Measurements from ENCODE around the gene SLC5A3. TPM values are rescaled to one million over a fixed set of nuclear protein-coding genes. Genes with fewer than 3 reads are reported as not detected.

Gene SLC5A3
- total RNA-seq, 1 experiment from 2014 or later: 29.4 TPM

DNA sequence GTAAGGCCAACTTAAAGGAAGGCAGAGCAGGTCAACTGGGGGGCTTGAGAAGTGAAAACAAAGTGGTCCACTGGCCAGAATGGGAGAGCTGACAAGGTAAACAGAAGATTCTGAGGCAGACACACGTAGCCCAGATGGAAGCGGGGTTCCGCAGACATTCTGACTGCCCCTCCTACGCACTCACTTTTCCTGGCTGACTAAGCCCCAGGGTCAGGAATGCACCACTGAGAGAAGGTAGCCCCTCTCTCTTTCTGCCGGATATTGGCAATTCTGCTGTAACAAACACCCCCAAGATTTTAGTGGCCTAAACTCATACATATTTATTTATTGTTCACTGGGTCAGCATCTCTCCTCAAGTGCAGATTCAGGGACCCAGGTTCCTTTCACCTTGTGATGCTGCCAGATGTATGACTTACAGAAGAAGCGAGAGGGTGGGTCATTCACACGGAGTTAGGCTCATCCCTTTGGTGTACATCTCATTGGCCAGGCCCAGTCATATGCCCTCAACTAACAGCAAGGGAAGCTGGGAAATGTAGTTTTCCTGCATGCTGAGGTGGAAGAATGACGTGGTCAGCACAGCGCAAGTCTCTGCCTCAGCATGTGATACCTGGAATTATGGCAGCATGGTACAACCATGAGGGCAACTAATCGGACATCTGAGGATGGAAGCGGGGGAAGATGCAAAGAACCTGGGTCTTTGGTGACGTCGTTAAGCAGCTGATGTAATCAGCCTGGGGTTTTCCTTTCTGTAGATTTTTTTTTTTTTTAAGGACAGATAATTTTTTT is 43.4 kb upstream of the SLC5A3 start:
- H3K27ac ChIP-seq (ENCODE audit: low read length): no peak overlapping the region
- CTCF ChIA-PET: no interaction called here

DNA sequence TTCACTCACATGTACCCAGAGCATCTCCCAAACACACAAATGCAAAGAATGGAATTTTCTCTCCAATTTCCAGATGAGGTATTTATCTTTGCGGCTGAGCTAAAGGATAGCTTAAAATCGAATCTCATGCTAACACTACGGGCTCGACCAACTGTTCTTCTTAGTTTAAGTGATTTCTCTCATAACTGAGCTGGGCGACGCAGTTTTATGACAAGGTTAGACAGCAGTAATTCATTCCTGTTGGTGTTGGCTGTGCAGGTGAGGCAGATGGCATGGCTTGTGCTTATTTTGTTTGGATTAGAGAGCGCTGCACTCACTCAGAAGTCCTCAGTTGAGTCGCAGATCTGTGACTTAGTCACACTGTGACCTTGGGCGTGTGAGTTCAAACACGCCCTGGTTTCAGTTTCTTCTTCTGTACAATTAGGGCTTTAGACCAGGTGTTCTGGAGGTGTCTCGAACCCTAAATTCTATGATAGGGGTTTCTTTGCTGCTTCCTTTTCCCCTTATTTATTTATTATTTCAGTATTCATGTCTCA is 41.5 kb upstream of the SLC5A3 start:
- H3K4me1 ChIP-seq (ENCODE audit: control insufficient read depth, insufficient read depth, low read length): no peaks in the 10 kb centered on the region; the same call in 1 of the 2 replicates
- CTCF ChIA-PET: no interaction called here

More for the DNA sequence above, 43.4 kb upstream of the SLC5A3 start:
- Histone ChIP-seq H3K27me3 (ENCODE audit: control insufficient read depth, insufficient read depth, low read length) (no peaks in the 10 kb centered on the region), H3K9me3 (ENCODE audit: control insufficient read depth, insufficient read depth, low read depth, low read length) (no peaks in the 10 kb centered on the region), H3K4me3 (ENCODE audit: low read depth in 2 of 2, low read length in 2 of 2) (peak overlapping the region in 1 of 2 experiments; percentile 16; a peak in 1 of 4 replicates), H3K36me3 (ENCODE audit: control insufficient read depth, insufficient read depth, low read length) (no peaks in the 10 kb centered on the region), H3K4me1 (ENCODE audit: control insufficient read depth, insufficient read depth, low read length) (no peaks in the 10 kb centered on the region; the same call in 1 of the 2 replicates)
- POLR2A ChIA-PET: interaction anchor here (0.6 kb wide), 1 partner anchor 12 kb away, joined by 3 read pairs; no protein-coding TSS in a partner anchor
- TF ChIP-seq, protein P1, sequence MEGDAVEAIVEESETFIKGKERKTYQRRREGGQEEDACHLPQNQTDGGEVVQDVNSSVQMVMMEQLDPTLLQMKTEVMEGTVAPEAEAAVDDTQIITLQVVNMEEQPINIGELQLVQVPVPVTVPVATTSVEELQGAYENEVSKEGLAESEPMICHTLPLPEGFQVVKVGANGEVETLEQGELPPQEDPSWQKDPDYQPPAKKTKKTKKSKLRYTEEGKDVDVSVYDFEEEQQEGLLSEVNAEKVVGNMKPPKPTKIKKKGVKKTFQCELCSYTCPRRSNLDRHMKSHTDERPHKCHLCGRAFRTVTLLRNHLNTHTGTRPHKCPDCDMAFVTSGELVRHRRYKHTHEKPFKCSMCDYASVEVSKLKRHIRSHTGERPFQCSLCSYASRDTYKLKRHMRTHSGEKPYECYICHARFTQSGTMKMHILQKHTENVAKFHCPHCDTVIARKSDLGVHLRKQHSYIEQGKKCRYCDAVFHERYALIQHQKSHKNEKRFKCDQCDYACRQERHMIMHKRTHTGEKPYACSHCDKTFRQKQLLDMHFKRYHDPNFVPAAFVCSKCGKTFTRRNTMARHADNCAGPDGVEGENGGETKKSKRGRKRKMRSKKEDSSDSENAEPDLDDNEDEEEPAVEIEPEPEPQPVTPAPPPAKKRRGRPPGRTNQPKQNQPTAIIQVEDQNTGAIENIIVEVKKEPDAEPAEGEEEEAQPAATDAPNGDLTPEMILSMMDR (IDR thresholded peaks at IDR 0.05): no peak
- no peak for TF ChIP-seq SIN3A (IDR thresholded peaks at IDR 0.05; ENCODE audit: borderline replicate concordance, insufficient read depth, low read depth, low read length)
- no peak for TF ChIP-seq TCF7L2 (IDR thresholded peaks at IDR 0.05; ENCODE audit: low read depth, low read length)
- no peak for TF ChIP-seq POLR2AphosphoS5 (IDR thresholded peaks at IDR 0.05; ENCODE audit: low read depth, low read length)
- TF ChIP-seq, protein P2, sequence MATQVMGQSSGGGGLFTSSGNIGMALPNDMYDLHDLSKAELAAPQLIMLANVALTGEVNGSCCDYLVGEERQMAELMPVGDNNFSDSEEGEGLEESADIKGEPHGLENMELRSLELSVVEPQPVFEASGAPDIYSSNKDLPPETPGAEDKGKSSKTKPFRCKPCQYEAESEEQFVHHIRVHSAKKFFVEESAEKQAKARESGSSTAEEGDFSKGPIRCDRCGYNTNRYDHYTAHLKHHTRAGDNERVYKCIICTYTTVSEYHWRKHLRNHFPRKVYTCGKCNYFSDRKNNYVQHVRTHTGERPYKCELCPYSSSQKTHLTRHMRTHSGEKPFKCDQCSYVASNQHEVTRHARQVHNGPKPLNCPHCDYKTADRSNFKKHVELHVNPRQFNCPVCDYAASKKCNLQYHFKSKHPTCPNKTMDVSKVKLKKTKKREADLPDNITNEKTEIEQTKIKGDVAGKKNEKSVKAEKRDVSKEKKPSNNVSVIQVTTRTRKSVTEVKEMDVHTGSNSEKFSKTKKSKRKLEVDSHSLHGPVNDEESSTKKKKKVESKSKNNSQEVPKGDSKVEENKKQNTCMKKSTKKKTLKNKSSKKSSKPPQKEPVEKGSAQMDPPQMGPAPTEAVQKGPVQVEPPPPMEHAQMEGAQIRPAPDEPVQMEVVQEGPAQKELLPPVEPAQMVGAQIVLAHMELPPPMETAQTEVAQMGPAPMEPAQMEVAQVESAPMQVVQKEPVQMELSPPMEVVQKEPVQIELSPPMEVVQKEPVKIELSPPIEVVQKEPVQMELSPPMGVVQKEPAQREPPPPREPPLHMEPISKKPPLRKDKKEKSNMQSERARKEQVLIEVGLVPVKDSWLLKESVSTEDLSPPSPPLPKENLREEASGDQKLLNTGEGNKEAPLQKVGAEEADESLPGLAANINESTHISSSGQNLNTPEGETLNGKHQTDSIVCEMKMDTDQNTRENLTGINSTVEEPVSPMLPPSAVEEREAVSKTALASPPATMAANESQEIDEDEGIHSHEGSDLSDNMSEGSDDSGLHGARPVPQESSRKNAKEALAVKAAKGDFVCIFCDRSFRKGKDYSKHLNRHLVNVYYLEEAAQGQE (IDR thresholded peaks at IDR 0.05; ENCODE audit: insufficient read depth in 1 of 2, low read depth in 2 of 2, low read length in 1 of 2): no peak
- ATAC-seq (peak; percentile 90), DNase-seq (ENCODE audit: low read depth, low spot score) (peak; percentile 39)
- in situ Hi-C loops (cut with HindIII; ENCODE audit: low pct_unique_long_range_greater_than_20kb, low sequenced_read_pairs) (no loop called here), intact Hi-C loops (cut with micrococcal nuclease; ENCODE audit: unreplicated experiment) (no loop called here)
- no TSS peak for BruUV-seq (replicated peaks)

More for the DNA sequence above, 41.5 kb upstream of the SLC5A3 start:
- no TSS peak for BruUV-seq (replicated peaks)
- no peak for ATAC-seq
- Histone ChIP-seq H3K36me3 (ENCODE audit: control insufficient read depth, insufficient read depth, low read length) (no peaks in the 10 kb centered on the region), H3K4me3 (ENCODE audit: low read depth in 2 of 2, low read length in 2 of 2) (no peak overlapping the region), H3K27me3 (ENCODE audit: control insufficient read depth, insufficient read depth, low read length) (no peaks in the 10 kb centered on the region), H3K27ac (ENCODE audit: low read length) (no peak overlapping the region), H3K9me3 (ENCODE audit: control insufficient read depth, insufficient read depth, low read depth, low read length) (no peaks in the 10 kb centered on the region)
- in situ Hi-C loops (cut with HindIII; ENCODE audit: low pct_unique_long_range_greater_than_20kb, low sequenced_read_pairs): no loop called here
- TF ChIP-seq, protein P1 (IDR thresholded peaks at IDR 0.05): no peak
- TF ChIP-seq POLR2AphosphoS5 (IDR thresholded peaks at IDR 0.05; ENCODE audit: low read depth, low read length) (no peak), SIN3A (IDR thresholded peaks at IDR 0.05; ENCODE audit: borderline replicate concordance, insufficient read depth, low read depth, low read length) (no peak), TCF7L2 (IDR thresholded peaks at IDR 0.05; ENCODE audit: low read depth, low read length) (no peak)
- intact Hi-C loops (cut with micrococcal nuclease; ENCODE audit: unreplicated experiment): no loop called here
- POLR2A ChIA-PET: no interaction called here
- no peak for DNase-seq (ENCODE audit: low read depth, low spot score)
